Gastrocnemius medialis (tissue), 4 donors: ENCODE data around the gene MAGEF1.

Source experiments
- POLR2A ChIP-seq, 2 donors: fragments of 450-650 bp; IDR thresholded peaks; one replicate each; pipeline ENCODE4 v1.6.1; 2017; ENCODE audit warnings: antibody characterized with exemption in 2 of 2, mild to moderate bottlenecking in 2 of 2, moderate library complexity in 2 of 2
- TF ChIP-seq, protein P1 (sequence below), 5 experiments: fragments of 450-650 bp in 3 of 5; fragments of 200-600 bp in 2 of 5; sonication (generic) in 2 of 5; IDR thresholded peaks in 4 of 5; conservative IDR thresholded peaks in 1 of 5; 1 replicate in 4 of 5; 2 replicates in 1 of 5; pipeline ENCODE4 v1.5.1; 2016 to 2019; ENCODE audit warnings: antibody characterized with exemption in 5 of 5, mild to moderate bottlenecking in 3 of 5, moderate library complexity in 3 of 5

DNA sequence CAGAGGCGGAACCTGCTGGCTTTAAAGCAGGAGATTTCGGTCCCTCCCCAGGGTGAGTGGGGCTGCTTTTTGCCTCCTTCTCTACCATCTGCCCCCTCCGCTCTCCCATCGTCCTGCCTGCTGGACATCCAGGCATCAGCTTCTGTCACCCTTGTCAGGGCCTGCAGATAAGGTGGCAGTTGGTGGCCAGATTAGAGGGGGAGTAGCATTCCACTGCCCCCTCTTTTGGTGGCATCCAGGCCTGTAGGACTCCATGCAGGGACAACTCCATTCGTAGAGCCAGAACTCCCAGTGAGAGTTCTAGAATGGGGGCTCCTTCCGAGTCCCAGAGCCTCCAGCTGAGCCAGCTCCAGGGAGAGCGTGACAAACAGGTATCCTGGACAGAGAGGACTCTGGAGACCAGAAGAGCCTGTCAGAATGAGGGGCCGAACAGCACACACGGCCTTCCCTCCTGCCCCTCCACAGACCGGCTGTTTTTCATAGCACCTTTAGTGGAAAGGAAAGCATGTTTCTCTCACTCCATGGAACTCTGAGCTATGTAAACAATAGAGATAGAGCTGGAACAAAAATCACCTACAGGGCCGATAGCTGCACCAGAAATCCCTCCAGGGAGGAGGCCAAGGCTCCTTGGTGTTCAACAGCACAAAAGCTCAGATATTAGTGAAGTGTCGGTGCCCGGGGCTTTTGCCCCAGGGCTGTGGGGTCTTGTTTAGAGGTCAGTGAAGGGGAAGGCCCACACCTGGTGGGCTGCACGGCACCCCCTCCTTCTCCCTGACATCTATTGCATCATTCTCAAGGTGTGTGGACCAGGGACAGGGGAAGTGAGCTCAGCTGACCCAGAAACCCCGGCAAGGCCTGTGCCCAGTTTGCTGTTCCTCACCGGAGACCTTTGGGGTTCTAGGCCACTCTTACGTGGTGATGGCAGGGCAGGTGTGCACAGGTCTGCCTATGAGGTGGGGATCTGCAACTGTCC is 34.2 kb downstream of the MAGEF1 start:
- no peak for TF ChIP-seq POLR2A (IDR thresholded peaks at IDR 0.05)
- TF ChIP-seq, protein P1, sequence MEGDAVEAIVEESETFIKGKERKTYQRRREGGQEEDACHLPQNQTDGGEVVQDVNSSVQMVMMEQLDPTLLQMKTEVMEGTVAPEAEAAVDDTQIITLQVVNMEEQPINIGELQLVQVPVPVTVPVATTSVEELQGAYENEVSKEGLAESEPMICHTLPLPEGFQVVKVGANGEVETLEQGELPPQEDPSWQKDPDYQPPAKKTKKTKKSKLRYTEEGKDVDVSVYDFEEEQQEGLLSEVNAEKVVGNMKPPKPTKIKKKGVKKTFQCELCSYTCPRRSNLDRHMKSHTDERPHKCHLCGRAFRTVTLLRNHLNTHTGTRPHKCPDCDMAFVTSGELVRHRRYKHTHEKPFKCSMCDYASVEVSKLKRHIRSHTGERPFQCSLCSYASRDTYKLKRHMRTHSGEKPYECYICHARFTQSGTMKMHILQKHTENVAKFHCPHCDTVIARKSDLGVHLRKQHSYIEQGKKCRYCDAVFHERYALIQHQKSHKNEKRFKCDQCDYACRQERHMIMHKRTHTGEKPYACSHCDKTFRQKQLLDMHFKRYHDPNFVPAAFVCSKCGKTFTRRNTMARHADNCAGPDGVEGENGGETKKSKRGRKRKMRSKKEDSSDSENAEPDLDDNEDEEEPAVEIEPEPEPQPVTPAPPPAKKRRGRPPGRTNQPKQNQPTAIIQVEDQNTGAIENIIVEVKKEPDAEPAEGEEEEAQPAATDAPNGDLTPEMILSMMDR (IDR thresholded peaks at IDR 0.05 in 4 of 5, conservative IDR thresholded peaks at IDR 0.05 in 1 of 5) = no peak
